Measurements from ENCODE around the gene NDUFA7.

GRCh38 chr19:8311461-8312260, 9.5 kb downstream of the NDUFA7 start:
- no peak for TF ChIP-seq POLR2A (IDR thresholded peaks at IDR 0.05)
- no peak for TF ChIP-seq CTCF (IDR thresholded peaks at IDR 0.05)
- TF ChIP-seq EP300 (IDR thresholded peaks at IDR 0.05), result no peak
